Ectodermal cell (in vitro differentiated cells): ENCODE results near the gene NME1.

ENCODE experiments used
- H3K27ac ChIP-seq: 2 replicates; pipeline ENCODE4 v1.7.0; 2013; ENCODE audit warnings: mild to moderate bottlenecking, low read depth, low read length; ENCODE audit not compliant: insufficient read depth, poor library complexity, severe bottlenecking
- H3K27me3 ChIP-seq: 2 replicates; pipeline ENCODE4 v1.7.0; 2013; ENCODE audit warnings: mild to moderate bottlenecking, low read length; ENCODE audit not compliant: insufficient read depth, control insufficient read depth, poor library complexity, severe bottlenecking
- H3K36me3 ChIP-seq: one replicate; pipeline ENCODE4 v1.7.0; 2013; ENCODE audit warnings: low read length; ENCODE audit not compliant: control insufficient read depth, insufficient read depth
- H3K4me1 ChIP-seq: one replicate; pipeline ENCODE4 v1.7.0; 2013; ENCODE audit warnings: low read length; ENCODE audit not compliant: control insufficient read depth, insufficient read depth
- H3K4me3 ChIP-seq: 2 replicates; pipeline ENCODE4 v1.7.0; 2013; ENCODE audit warnings: low read depth, low read length, control low read depth; ENCODE audit not compliant: insufficient read depth
- H3K9me3 ChIP-seq: 2 replicates; pipeline ENCODE4 v1.7.0; 2013; ENCODE audit warnings: mild to moderate bottlenecking, low read length, moderate library complexity; ENCODE audit not compliant: control insufficient read depth
- WGBS, 2 experiments: methylation state at CpG; one replicate each; pipeline ENCODE4 v1.1.7; 2013; ENCODE audit warnings: missing lambda C conversion rate in 2 of 2; 5-methylcytosine and 5-hydroxymethylcytosine counted together

Gene NME1

GRCh38 chr17:51189628-51190027 is 36.3 kb downstream of the NME1 start:
- Histone ChIP-seq H3K27me3 (no peaks in the 10 kb centered on the region), H3K9me3 (no peaks in the 10 kb centered on the region), H3K27ac (no peak overlapping the region), H3K4me1 (no peaks in the 10 kb centered on the region), H3K36me3 (peaks cover 36% of the 10 kb centered on the region), H3K4me3 (no peak overlapping the region)
- WGBS, 2 experiments = 92 to 100% methylated on average over 1 of the region's 1 CpG

DNA sequence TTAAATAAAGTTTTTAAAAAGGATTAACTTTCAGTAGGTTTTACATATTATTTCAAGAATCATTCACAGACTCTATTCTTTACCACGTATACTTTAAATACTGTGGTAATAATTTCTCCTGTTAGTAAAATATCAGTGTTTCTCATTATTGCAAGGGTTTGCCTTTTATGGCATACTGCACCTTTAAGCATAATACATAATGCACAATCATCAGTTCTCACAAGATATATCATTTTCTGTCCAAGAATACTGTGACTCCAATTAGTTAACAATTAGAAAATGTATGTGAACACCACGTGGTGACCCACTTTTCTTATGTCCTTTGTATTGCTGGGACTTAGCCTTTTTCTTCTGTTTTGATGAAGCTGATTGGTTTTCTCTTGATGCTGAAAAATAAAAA is 38.5 kb downstream of the NME1 start:
- no peaks in the 10 kb centered on the region for H3K9me3 ChIP-seq
- no peaks in the 10 kb centered on the region for H3K4me1 ChIP-seq
- no peak overlapping the region for H3K27ac ChIP-seq
- H3K27me3 ChIP-seq = no peaks in the 10 kb centered on the region
- H3K4me3 ChIP-seq = no peak overlapping the region
- H3K36me3 ChIP-seq = peaks cover 31% of the 10 kb centered on the region
- 95 to 100% methylated on average over 1 of the region's 2 CpGs for WGBS, 2 experiments

DNA sequence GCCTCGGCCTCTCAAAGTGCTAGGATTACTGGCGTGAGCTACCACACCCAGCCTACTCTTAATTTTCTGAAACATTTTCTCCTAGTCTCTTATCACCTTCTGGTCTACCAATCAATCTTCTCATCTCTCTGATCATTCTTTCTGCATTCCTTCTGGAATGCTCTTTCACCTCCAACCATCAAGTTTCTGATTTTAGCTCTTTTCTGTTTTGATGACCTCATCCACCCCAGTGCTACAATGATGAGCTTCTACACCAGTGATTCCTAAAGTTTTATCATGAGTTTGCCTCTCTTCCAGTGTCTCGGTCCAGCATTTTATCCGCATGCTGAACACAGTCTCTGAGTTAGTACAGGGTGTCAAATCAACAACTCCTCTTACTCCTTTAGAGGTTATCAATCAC is 44.4 kb downstream of the NME1 start:
- no peaks in the 10 kb centered on the region for H3K4me1 ChIP-seq
- H3K36me3 ChIP-seq = peaks cover 25% of the 10 kb centered on the region
- WGBS, 2 experiments = 94 to 96% methylated on average over 4 of the region's 4 CpGs
- no peaks in the 10 kb centered on the region for H3K9me3 ChIP-seq
- no peaks in the 10 kb centered on the region for H3K27me3 ChIP-seq
- no peak overlapping the region for H3K4me3 ChIP-seq
- H3K27ac ChIP-seq = no peak overlapping the region

GRCh38 chr17:51200295-51200694 is 46.9 kb downstream of the NME1 start:
- Histone ChIP-seq H3K9me3 (no peaks in the 10 kb centered on the region), H3K4me1 (no peaks in the 10 kb centered on the region), H3K27ac (no peak overlapping the region), H3K36me3 (peaks cover 23% of the 10 kb centered on the region), H3K4me3 (no peak overlapping the region), H3K27me3 (no peaks in the 10 kb centered on the region)
- 91% methylated on average over 6 of the region's 6 CpGs for WGBS, 2 experiments

DNA sequence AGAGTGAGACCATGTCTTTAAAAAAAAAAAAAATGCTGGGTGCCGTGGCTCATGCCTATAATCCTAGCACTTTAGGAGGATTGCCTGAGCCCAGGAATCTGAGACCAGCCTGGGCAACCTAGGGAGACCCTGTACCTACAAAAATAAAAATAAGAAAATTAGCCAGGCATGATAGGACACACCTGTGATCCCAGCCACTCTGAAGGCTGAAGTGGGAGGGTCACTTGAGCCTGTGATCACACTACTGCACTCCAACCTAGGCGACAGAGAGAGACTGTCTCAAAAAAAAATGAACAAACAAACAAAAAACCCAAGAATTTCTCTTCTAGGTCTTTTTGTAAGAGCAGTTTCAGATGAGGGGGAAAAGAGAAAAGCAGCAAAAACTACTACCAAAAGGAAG is 47.5 kb downstream of the NME1 start:
- peaks cover 25% of the 10 kb centered on the region for H3K36me3 ChIP-seq
- H3K27ac ChIP-seq = no peak overlapping the region
- no peaks in the 10 kb centered on the region for H3K9me3 ChIP-seq
- H3K4me3 ChIP-seq = no peak overlapping the region
- no peaks in the 10 kb centered on the region for H3K4me1 ChIP-seq
- no peaks in the 10 kb centered on the region for H3K27me3 ChIP-seq
- WGBS, 2 experiments = 86 to 94% methylated on average over 1 to 2 of the region's 2 CpGs

- Histone ChIP-seq H3K27ac (no peak overlapping the region), H3K36me3 (peaks cover 42% of the 10 kb centered on the region), H3K4me1 (no peaks in the 10 kb centered on the region), H3K4me3 (no peak overlapping the region), H3K27me3 (no peaks in the 10 kb centered on the region), H3K9me3 (no peaks in the 10 kb centered on the region)
Observed at GRCh38 chr17:51203838-51204237, 50.5 kb downstream of the NME1 start.
